Activated naive CD4-positive, alpha-beta T cell treated with anti-CD3 and anti-CD28 coated beads, Interleukin-2, amount 50 U/mL, for 72 hours (primary cell): ENCODE measurements around the gene HCN2. TPM values are rescaled to one million over a fixed set of nuclear protein-coding genes. Genes with fewer than 3 reads are reported as not detected.

ENCODE experiments used
- ATAC-seq, 2 donors: fragments of 150-1000 bp; cut with Tn5 transposase; 2 replicates each; pipeline ENCODE4 v1.10.0; 2021; ENCODE audit warnings: mild to moderate bottlenecking in 2 of 2, moderate library complexity in 2 of 2
- DNase-seq, 2 donors: peaks; one replicate each; pipeline ENCODE4 v3.0.0; 2021 to 2022; ENCODE audit warnings: low spot score in 2 of 2
- H3K27ac Mint-ChIP-seq, 2 donors: one replicate each; pipeline ENCODE4 v1.8.0; 2022; ENCODE audit warnings: mild to moderate bottlenecking in 2 of 2, mixed read lengths in 2 of 2
- H3K36me3 Mint-ChIP-seq, 2 donors: one replicate each; pipeline ENCODE4 v1.8.0; 2022; ENCODE audit warnings: mixed read lengths in 2 of 2
- H3K9me3 Mint-ChIP-seq, 2 donors: one replicate each; pipeline ENCODE4 v1.8.0; 2022; ENCODE audit warnings: mixed read lengths in 2 of 2
- total RNA-seq, 2 donors: library from RNA; stranded (reverse); gene quantifications; one replicate each; pipeline ENCODE4 v1.2.3, GENCODE V29; 2022

HCN2 gene
- total RNA-seq = under 1 TPM; 0.41 to 0.58 TPM

GRCh38 chr19:589693-590395 is at the start of gene HCN2:
TSS of gene HCN2 (plus strand) at chr19:589881. CDS start at chr19:589946, 65 bp downstream.
- DNase-seq (no peak), ATAC-seq (peak in 1 of 2 donors; percentile 4)
- H3K9me3 Mint-ChIP-seq = no peaks in the 10 kb centered on the region
- H3K36me3 Mint-ChIP-seq = no peaks in the 10 kb centered on the region
- no peak within 1 kb of the TSS for H3K27ac Mint-ChIP-seq

GRCh38 chr19:540867-541637 is 48.6 kb upstream of the HCN2 start:
- H3K9me3 Mint-ChIP-seq = no peaks in the 10 kb centered on the region
- peaks cover 0 to 5% of the 10 kb centered on the region in 2 donors for H3K36me3 Mint-ChIP-seq
- H3K27ac Mint-ChIP-seq = no peak overlapping the region
- ATAC-seq = no peak
- no peak for DNase-seq

- Mint-ChIP-seq H3K27ac (no peak overlapping the region), H3K9me3 (no peaks in the 10 kb centered on the region), H3K36me3 (peaks cover 0 to 5% of the 10 kb centered on the region in 2 donors)
- DNase-seq (no peak), ATAC-seq (no peak)
Measured at GRCh38 chr19:541699-542098, 48.0 kb upstream of the HCN2 start.

- Mint-ChIP-seq H3K9me3 (no peaks in the 10 kb centered on the region), H3K27ac (peak overlapping the region in 1 of 2 donors; percentile 91)
- no peak for ATAC-seq
Measured at GRCh38 chr19:542173-542866, 47.4 kb upstream of the HCN2 start.

GRCh38 chr19:543910-544608 is 45.6 kb upstream of the HCN2 start, which contains the start of gene GZMM:
TSS of gene GZMM (plus strand) at chr19:544053. CDS start at chr19:544072, 19 bp downstream.
- ATAC-seq (peak; percentile 93 to 94), DNase-seq (peak; percentile 68 to 77)
- Mint-ChIP-seq H3K27ac (peak within 1 kb of the TSS; percentile 91 to 96), H3K9me3 (no peaks in the 10 kb centered on the region), H3K36me3 (peaks cover 0 to 5% of the 10 kb centered on the region in 2 donors)

More at GRCh38 chr19:542173-542866, 47.4 kb upstream of the HCN2 start:
- DNase-seq = no peak
- H3K36me3 Mint-ChIP-seq = peaks cover 0 to 5% of the 10 kb centered on the region in 2 donors

- Mint-ChIP-seq H3K27ac (no peak overlapping the region), H3K9me3 (no peaks in the 10 kb centered on the region), H3K36me3 (peaks cover 0 to 5% of the 10 kb centered on the region in 2 donors)
- DNase-seq (no peak), ATAC-seq (no peak)
Measured at GRCh38 chr19:547117-547516, 42.6 kb upstream of the HCN2 start.

GRCh38 chr19:547836-548720 is 41.6 kb upstream of the HCN2 start:
- ATAC-seq (no peak), DNase-seq (no peak)
- Mint-ChIP-seq H3K36me3 (peaks cover 0 to 5% of the 10 kb centered on the region in 2 donors), H3K9me3 (no peaks in the 10 kb centered on the region), H3K27ac (peak overlapping the region in 1 of 2 donors; percentile 20)

- H3K9me3 Mint-ChIP-seq = no peaks in the 10 kb centered on the region
- no peak overlapping the region for H3K27ac Mint-ChIP-seq
- ATAC-seq (no peak), DNase-seq (no peak)
- peaks cover 0 to 2% of the 10 kb centered on the region in 2 donors for H3K36me3 Mint-ChIP-seq
Measured at GRCh38 chr19:548886-549830, 40.5 kb upstream of the HCN2 start.

GRCh38 chr19:554817-555216 is 34.9 kb upstream of the HCN2 start:
- Mint-ChIP-seq H3K27ac (no peak overlapping the region), H3K9me3 (no peaks in the 10 kb centered on the region), H3K36me3 (no peaks in the 10 kb centered on the region)
- DNase-seq (no peak), ATAC-seq (no peak)

- no peaks in the 10 kb centered on the region for H3K36me3 Mint-ChIP-seq
- no peak overlapping the region for H3K27ac Mint-ChIP-seq
- ATAC-seq (no peak), DNase-seq (no peak)
- H3K9me3 Mint-ChIP-seq = no peaks in the 10 kb centered on the region
Measured at GRCh38 chr19:555474-555808, 34.2 kb upstream of the HCN2 start.

GRCh38 chr19:556611-557382 is 32.9 kb upstream of the HCN2 start:
- ATAC-seq = no peak
- Mint-ChIP-seq H3K27ac (no peak overlapping the region), H3K36me3 (no peaks in the 10 kb centered on the region), H3K9me3 (no peaks in the 10 kb centered on the region)
- DNase-seq = no peak

GRCh38 chr19:558770-559439 is 30.8 kb upstream of the HCN2 start:
- DNase-seq = no peak
- H3K27ac Mint-ChIP-seq = no peak overlapping the region
- H3K36me3 Mint-ChIP-seq = no peaks in the 10 kb centered on the region
- H3K9me3 Mint-ChIP-seq = no peaks in the 10 kb centered on the region
- no peak for ATAC-seq

- H3K27ac Mint-ChIP-seq = no peak overlapping the region
- ATAC-seq (no peak), DNase-seq (no peak)
- H3K9me3 Mint-ChIP-seq = no peaks in the 10 kb centered on the region
- no peaks in the 10 kb centered on the region for H3K36me3 Mint-ChIP-seq
Measured at GRCh38 chr19:560121-560520, 29.6 kb upstream of the HCN2 start.

GRCh38 chr19:566403-566802 is 23.3 kb upstream of the HCN2 start:
- no peak for ATAC-seq
- no peak overlapping the region for H3K27ac Mint-ChIP-seq
- no peak for DNase-seq
- no peaks in the 10 kb centered on the region for H3K9me3 Mint-ChIP-seq
- H3K36me3 Mint-ChIP-seq = no peaks in the 10 kb centered on the region
